Stimulated activated CD4-positive, alpha-beta T cell treated with anti-CD3 and anti-CD28 coated beads, TNF-alpha, amount 100 ng/mL, for 24 hours (primary cell): Measurements from ENCODE around the gene LRP1-AS.

Source experiments
- DNase-seq, 3 experiments: peaks; one replicate each; pipeline ENCODE4 v3.0.0-alpha.2; 2020; ENCODE audit warnings: low read depth in 3 of 3

Gene LRP1-AS

DNA sequence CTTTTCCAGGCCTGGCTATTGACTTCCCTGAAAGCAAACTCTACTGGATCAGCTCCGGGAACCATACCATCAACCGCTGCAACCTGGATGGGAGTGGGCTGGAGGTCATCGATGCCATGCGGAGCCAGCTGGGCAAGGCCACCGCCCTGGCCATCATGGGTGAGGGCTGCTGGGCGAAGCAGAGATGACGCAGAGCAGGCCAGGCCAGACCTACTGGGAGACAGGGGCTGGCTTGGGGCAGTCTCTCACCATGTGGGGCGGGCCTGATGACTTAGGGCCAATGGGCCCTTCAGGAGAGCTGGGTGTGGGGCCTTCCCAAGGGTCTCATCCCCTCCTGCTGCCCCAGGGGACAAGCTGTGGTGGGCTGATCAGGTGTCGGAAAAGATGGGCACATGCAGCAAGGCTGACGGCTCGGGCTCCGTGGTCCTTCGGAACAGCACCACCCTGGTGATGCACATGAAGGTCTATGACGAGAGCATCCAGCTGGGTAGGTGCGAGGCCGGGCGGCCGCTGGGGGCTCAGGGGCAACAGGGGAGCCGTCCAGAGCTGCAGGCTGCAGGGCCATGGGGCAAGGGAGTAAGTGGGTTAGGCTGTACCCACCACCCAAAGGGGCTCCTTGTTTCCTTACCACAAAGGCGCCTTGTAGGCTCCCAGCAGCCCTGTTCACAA, 33.0 kb upstream of the LRP1-AS start:
- no peak for DNase-seq

DNA sequence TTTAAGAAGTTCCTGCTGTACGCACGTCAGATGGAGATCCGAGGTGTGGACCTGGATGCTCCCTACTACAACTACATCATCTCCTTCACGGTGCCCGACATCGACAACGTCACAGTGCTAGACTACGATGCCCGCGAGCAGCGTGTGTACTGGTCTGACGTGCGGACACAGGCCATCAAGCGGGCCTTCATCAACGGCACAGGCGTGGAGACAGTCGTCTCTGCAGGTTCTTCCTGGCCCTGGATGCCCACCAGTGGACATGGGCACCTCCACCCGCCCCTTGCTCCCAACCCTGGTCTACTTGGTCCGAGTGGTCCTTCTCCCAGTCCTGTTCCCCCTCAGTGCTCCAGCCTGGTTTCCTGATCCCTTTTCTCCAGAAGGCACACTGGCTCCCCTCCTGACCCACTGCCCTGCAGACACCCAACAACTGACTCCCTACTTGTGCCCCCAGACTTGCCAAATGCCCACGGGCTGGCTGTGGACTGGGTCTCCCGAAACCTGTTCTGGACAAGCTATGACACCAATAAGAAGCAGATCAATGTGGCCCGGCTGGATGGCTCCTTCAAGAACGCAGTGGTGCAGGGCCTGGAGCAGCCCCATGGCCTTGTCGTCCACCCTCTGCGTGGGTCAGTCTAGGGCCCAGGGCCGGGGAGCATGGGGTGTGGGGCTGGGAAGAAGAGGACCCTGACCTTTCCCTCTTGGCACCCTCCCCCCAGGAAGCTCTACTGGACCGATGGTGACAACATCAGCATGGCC, 32.1 kb upstream of the LRP1-AS start:
- DNase-seq, result no peak

DNA sequence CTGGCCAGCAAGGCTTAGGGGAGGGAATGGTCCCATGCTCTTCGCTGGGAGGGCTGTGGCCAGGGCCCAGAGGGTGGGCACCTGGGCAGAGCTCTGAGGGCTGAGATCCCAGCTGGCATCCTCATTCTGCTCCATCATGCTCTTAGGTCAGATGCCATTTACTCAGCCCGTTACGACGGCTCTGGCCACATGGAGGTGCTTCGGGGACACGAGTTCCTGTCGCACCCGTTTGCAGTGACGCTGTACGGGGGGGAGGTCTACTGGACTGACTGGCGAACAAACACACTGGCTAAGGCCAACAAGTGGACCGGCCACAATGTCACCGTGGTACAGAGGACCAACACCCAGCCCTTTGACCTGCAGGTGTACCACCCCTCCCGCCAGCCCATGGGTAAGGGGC, 30.8 kb upstream of the LRP1-AS start:
- DNase-seq, result no peak

DNA sequence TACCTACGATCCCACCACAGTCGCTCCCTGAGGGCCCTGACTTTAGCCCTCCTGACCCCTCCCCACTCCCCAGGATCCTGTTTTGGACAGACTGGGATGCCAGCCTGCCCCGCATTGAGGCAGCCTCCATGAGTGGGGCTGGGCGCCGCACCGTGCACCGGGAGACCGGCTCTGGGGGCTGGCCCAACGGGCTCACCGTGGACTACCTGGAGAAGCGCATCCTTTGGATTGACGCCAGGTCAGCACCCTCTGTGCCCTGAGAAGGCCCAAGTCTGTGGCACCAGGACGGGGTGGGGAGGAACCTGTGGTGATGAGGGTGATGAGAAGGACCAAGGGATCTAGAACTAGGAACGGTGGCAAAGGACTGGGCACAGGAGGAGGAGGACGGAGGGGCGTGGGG, 29.9 kb upstream of the LRP1-AS start:
- DNase-seq, result no peak

DNA sequence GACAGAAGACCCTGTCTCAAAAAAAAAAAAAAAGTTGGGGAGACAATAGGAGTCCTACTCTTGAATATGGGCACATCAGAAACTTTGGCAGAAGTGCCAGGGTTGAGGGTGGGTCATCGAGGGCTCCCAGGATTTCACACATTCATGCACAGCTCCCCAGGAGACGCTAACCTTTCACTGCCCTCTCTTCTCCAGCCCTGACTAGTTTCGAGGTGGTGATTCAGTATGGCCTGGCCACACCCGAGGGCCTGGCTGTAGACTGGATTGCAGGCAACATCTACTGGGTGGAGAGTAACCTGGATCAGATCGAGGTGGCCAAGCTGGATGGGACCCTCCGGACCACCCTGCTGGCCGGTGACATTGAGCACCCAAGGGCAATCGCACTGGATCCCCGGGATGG, 29.4 kb upstream of the LRP1-AS start:
- no peak for DNase-seq

DNA sequence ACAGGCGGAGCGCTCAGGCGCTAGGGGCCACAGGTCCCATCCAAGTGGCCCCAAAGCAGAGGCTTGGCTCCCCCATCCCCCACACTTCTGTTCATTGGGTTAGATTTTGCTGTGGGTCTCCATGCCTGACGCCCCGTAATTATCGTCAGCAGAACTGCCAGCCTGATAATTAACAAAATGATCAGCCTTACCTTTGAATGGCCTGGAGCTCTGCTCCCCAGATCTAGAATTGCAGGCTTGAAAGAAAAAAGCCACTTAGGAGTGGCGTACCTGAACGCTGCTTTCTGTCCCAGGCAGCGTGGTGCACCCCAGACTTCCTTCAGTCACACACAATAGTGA, 28.7 kb upstream of the LRP1-AS start:
- no peak for DNase-seq

DNA sequence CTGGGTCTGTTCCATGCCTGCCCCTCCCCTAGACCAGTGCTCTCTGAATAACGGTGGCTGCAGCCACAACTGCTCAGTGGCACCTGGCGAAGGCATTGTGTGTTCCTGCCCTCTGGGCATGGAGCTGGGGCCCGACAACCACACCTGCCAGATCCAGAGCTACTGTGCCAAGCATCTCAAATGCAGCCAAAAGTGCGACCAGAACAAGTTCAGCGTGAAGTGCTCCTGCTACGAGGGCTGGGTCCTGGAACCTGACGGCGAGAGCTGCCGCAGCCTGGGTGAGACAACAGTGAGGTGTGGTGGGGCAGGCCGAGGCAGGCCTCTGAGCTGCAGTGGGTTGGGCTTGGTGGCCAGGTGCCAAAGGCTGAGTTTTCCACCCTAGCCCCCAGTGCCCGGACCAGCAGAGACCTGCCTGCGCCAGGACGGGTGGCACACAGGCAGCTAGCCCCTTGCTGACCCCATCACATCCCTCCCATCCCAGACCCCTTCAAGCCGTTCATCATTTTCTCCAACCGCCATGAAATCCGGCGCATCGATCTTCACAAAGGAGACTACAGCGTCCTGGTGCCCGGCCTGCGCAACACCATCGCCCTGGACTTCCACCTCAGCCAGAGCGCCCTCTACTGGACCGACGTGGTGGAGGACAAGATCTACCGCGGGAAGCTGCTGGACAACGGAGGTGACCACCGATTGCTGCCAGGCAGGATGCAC, 28.2 kb upstream of the LRP1-AS start:
- DNase-seq, result peak in 2 of 3 experiments; percentile 19 to 56

DNA sequence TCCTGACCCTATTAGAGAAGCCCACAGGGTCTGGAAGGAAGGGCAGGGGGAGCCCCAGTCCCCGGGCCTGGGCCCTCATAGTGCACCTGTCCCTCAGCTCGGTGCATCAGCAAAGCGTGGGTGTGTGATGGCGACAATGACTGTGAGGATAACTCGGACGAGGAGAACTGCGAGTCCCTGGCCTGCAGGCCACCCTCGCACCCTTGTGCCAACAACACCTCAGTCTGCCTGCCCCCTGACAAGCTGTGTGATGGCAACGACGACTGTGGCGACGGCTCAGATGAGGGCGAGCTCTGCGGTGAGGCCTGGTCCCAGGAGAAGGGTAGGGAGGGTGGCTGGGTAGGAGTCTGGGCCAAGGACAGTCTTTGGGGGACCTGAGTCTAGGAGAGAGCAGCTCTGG, 26.3 kb upstream of the LRP1-AS start:
- no peak for DNase-seq

DNA sequence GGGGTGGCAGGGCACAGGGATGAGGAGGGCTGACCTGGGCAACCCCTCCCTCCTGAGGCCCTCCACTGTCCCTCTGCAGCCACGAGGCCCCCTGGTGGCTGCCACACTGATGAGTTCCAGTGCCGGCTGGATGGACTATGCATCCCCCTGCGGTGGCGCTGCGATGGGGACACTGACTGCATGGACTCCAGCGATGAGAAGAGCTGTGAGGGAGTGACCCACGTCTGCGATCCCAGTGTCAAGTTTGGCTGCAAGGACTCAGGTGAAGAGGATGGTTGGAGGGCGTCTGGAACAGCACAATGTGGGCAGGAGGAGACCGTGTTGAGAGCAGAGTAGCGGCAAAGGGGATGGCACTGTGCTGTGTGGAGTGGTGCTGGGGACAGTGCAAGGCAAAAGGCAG, 25.7 kb upstream of the LRP1-AS start:
- DNase-seq, result peak in 1 of 3 experiments; percentile 18

DNA sequence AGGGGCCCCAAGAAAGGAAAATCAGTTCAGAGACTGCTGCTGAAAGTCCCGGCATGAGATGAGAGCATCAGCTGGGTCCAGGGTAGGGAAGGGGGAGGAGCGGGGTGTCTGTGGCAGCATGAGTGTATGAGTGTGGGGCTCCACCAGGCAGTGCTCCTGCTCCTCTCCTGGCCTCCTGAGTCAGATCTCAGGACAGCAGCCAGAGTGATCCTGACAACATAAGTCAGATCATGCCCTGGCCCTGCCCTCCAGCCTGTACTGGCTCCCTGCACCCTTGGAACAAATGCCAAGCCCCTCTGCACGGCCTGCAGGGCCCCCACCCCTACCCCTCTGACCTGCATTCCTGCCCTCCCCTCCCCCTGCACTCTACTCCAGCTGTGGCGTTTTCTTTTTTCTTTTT, 24.2 kb upstream of the LRP1-AS start:
- no peak for DNase-seq

DNA sequence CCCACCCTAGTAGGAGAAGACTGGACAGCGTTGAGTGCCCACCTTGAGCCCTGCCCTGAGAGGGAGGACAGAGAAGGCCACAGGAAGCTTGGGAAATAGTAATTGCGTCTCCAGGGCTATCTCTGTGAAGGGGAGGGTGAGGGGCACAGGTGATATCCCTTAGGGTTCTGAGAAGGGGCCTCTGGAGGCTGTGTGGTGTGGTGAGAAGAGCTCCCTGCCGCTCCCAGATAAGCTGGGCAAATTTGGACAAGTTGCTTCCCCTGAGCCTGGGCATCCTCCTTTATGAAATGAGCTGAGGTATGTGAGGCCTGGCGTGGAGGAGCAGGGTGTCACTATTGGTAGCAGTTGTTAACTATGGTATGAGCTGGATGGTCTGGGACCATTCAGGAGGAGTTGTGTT, 23.5 kb upstream of the LRP1-AS start:
- DNase-seq, result no peak

DNA sequence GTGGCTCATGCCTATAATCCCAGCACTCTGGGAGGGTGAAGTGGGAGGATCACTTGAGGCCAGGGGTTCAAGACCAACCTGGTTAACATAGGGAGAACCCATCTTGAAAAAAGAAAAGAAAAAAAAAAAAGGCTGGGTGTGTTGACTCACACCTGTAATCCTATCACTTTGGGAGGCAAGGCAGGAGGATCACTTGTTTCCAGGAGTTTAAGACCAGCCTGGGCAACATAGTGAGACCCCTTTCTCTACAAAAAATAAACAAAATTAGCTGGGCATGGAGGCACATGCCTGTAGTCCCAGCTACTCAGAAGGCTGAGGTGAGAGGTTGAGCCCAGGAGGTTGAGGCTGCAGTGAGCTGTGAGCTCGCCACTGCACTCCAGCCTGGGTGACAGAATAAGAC, 23.0 kb upstream of the LRP1-AS start:
- DNase-seq, result no peak

DNA sequence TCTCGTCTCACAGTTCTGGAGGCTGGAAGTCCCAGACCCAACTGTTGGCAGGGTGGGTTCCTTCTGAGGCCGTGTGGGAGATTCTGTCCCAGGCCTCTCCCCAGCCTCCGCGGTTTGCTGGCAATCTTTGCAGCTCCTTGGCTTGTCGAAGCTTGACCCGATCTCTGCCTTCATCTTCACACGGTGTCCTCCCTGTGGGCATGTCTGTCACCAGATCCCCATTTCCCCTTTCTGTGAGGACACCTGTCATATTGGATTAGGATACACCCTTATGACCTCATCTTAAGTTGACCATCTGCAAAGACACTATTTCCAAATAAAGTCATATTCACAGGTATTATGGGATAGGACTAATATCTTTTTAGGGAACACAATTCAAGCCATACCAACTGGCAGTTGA, 22.6 kb upstream of the LRP1-AS start:
- no peak for DNase-seq

DNA sequence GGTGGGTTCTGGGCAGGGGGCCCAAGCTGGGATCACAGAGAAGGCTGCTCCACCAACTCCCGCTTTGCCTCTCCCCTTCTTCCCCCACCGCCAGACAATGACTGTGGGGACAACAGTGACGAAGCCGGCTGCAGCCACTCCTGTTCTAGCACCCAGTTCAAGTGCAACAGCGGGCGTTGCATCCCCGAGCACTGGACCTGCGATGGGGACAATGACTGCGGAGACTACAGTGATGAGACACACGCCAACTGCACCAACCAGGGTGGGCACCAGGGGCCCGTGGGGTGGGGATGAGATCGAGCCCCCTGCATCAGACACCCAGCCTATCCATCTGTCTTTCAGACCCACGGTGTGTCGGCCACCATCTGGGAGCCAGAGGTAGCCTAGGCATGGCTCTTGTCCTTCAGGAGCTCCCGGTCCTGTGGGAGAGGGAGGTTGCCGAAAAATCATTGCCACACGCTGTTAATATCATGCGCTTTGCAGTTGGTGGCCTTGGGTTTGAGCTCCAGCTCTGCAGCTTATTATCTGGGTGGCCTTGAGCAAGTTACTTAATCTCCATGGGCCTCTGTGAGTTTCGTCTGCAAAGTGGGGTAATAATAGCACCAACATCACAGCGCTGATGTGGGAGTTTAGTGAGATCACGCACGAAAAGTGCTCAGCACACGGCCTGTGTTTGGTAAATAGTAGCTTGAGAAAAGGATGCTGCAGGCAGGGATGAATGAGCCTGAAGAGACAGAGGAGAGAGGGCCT, 21.8 kb upstream of the LRP1-AS start:
- DNase-seq, result no peak

DNA sequence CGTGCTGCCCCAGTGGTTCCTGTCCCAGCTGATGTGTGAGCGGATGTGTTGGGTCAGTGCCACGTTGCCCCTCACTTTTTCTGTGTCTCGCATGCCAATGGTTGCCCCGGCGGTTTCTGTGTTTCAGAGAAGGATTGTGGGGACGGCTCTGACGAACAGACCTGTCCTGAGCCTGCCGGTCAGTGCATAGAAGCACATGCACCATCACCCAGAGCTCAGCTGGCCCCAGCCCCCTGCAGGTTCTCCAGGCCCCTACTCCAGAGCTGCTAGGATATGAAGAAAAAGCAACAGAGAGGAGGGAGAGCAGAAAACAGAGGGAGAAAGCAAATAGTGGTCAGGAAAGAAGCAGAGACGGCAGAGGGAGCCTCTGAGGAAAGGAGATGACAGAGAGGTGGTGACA, 20.6 kb upstream of the LRP1-AS start:
- no peak for DNase-seq

DNA sequence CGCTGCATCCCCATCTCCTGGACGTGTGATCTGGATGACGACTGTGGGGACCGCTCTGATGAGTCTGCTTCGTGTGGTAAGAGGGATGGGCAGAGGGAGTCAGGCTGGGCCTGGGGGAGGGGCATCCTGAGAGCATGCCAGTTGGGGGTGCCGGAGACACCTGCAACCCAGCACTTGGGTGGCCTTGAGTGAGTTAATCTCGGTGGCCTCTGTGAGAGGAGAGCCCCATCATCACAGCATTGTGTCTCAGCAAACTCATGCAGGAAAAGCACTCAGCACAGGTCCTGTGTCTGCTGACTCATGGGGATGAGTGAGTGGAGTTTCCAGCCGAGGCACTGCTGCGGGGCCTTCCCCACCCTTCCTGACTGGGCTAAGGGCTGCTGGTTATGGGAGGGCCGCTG, 19.6 kb upstream of the LRP1-AS start:
- peak; percentile 13 to 60 (median 16) for DNase-seq

DNA sequence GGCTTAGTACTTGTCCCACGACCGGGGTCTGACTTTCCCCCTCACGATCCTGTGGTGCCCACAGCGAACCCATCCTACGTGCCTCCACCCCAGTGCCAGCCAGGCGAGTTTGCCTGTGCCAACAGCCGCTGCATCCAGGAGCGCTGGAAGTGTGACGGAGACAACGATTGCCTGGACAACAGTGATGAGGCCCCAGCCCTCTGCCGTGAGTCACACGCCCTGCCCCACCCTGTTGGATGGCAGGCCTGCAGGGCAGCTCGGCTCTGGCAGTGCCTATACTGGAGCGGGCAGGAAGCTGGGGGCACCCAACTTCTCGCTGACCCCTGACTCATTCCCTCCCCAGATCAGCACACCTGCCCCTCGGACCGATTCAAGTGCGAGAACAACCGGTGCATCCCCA, 18.3 kb upstream of the LRP1-AS start:
- no peak for DNase-seq

DNA sequence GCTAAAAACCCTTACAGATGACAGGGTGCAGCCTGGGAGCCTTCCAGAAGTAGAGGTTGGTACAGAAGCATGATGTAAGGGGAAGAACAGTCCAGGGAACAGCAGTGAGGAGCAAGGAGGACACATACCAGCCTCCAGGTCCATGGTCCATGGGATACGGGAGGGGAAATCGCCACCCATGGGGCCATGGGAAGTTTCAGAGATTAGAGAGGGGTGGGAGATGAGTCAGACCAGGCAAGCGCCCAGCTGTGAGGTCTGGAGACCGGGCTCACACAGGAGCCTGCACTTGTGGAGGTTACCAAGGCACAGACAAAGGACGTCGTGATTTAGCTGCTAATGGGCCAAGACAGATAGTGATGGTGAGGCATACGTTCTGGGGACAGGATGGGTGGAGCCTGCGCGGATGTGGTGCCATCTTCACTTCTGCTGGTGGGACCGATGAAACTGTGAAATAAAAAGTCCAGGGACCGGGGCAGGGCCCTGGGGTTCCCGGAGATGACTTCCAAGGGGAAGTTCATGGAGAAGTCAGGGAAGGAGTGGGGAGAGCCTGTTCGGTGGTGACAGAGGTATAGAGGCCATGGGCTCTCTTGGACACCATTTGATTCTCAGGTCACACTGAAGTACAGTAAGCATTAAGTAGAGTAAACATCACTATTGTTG, 17.7 kb upstream of the LRP1-AS start:
- no peak for DNase-seq

DNA sequence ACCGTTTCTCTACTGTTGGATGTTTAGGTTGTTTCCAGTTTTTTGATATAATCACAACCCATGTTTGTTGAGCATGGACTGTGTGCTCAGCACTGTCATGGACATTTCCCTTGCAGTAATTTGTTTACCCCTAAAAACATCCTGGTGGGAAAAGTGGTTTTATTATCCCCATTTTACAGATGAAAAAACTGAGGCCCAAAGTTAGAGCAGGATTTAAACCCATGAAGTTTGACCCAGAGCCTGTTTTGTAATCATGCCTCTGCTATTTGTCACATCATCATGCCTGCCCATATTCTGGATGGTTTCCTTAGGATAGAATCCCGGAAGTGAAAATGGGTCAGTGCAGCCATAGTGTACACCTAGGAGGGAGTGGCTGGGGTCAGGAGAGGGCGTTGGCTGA, 17.0 kb upstream of the LRP1-AS start:
- no peak for DNase-seq

DNA sequence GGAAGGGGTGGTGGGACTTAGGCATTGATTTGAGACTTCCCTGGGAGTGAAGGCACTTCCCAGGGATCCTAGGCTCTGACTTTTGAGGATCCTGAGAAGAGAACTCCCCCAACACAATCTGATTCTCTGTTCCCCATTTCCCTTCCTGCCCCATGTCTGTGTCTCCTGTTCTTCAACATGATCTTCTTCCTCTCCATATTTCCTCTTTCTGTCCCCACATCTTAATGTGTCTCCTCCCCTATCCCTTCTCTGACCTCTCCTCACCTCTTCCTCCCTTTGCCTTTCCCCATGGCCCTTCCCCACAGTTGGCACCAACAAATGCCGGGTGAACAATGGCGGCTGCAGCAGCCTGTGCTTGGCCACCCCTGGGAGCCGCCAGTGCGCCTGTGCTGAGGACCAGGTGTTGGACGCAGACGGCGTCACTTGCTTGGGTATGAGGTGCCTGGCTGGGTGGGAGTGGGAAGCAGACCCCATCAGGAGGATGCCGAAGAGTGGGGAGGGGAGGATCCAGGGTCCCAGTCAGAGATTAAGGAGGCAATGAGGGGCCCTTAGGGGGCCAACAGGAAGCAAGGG, 15.2 kb upstream of the LRP1-AS start:
- no peak for DNase-seq

DNA sequence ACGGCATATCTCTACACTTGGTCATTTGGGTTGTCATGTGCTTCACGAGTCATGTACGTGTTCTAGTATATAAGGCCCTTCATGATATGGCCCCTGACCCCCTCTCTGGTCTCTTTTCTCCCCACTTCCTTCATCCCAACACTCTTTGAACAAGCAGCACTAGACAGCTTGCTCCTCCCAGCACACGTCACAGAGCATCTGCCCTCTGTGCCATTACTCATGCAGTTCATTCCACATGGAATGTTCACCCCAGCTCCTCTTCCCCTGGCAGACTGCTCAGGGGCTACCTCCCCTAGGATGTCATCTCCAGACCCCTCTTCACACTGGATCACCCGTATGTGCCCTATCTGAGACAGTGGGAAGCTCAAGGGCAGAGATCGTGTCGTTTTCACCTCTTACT, 14.1 kb upstream of the LRP1-AS start:
- no peak for DNase-seq

DNA sequence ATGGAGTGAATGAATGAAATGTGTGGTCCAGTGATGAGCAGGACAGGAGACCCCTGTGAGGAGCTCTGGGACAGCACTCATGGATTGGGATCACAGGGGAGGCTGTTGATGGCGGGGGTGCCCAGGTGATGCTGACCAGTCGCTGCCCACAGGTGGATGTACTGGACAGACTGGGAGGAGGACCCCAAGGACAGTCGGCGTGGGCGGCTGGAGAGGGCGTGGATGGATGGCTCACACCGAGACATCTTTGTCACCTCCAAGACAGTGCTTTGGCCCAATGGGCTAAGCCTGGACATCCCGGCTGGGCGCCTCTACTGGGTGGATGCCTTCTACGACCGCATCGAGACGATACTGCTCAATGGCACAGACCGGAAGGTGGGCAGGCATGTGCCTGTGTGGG, 13.3 kb upstream of the LRP1-AS start:
- DNase-seq, result no peak
